Posterior vena cava (tissue), 2 donors: ENCODE measurements around the gene CEP85L. TPM values are rescaled to one million over a fixed set of nuclear protein-coding genes. Genes with fewer than 3 reads are reported as not detected.

ENCODE experiments used
- DNase-seq: peaks from one replicate; pipeline ENCODE4 v3.0.0-alpha.2; 2020; ENCODE audit warnings: low spot score
- intact Hi-C, 2 donors: fragments of 100-400 bp; cut with DNase I; formaldehyde crosslinking; loops; one replicate each; pipeline versions ENCODE4 v1.14.1 to v1.14.2; 2022 to 2023
- total RNA-seq, 2 donors: library from RNA; stranded (reverse); fragmentation: NEBNext Ultra II Directional; extraction: Animal tissue kit (Norgen Biotek cat#: 25700); gene quantifications; one replicate each; pipeline ENCODE4 v1.2.1, GENCODE V29; 2021
- donor health status: DM: yes; HTN: yes; CAD: no.
- donor health status: DM: yes; HTN: yes; CAD: no.

The CEP85L gene
- total RNA-seq, 2 donors from 2014 or later: 14.0 to 15.4 TPM

- intact Hi-C loops: loop anchor here in 1 of 2 donors (10.0 kb wide), 1 partner anchor 274 kb away; no protein-coding TSS in a partner anchor
- no peak for DNase-seq
Measured at GRCh38 chr6:118558464-118559217, 92.8 kb downstream of the CEP85L start.

GRCh38 chr6:118554698-118555097, 96.7 kb downstream of the CEP85L start:
- no peak for DNase-seq
- intact Hi-C loops: loop anchor here in 1 of 2 donors (10.0 kb wide), 1 partner anchor 270 kb away; no protein-coding TSS in a partner anchor

GRCh38 chr6:118553132-118553531, 98.3 kb downstream of the CEP85L start:
- no peak for DNase-seq
- intact Hi-C loops: loop anchor here in 1 of 2 donors (10.0 kb wide), 1 partner anchor 268 kb away; no protein-coding TSS in a partner anchor

GRCh38 chr6:118551063-118552053, 100.0 kb downstream of the CEP85L start:
- DNase-seq: no peak
- intact Hi-C loops: loop anchor here in 1 of 2 donors (10.0 kb wide), 1 partner anchor 267 kb away; no protein-coding TSS in a partner anchor

- no peak for DNase-seq
- intact Hi-C loops: no loop called here
Measured at GRCh38 chr6:118548613-118549012, 102.8 kb downstream of the CEP85L start.

GRCh38 chr6:118548136-118548535, 103.3 kb downstream of the CEP85L start, which contains the start of gene PLN:
PLN (plus strand) TSS chr6:118548296; CDS start chr6:118558922, 10,626 bp downstream.
- intact Hi-C loops: no loop called here
- no peak for DNase-seq

- no peak for DNase-seq
- intact Hi-C loops: no loop called here
Measured at GRCh38 chr6:118546880-118547218, 104.5 kb downstream of the CEP85L start.

- DNase-seq: no peak
- intact Hi-C loops: no loop called here
Measured at GRCh38 chr6:118546164-118546879, 105.1 kb downstream of the CEP85L start.

- no peak for DNase-seq
- intact Hi-C loops: no loop called here
Measured at GRCh38 chr6:118544105-118544504, 107.3 kb downstream of the CEP85L start.

- intact Hi-C loops: no loop called here
- DNase-seq: no peak
Measured at GRCh38 chr6:118542184-118542952, 109.0 kb downstream of the CEP85L start.

GRCh38 chr6:118537574-118537973, 113.8 kb downstream of the CEP85L start:
- intact Hi-C loops: no loop called here
- no peak for DNase-seq

- intact Hi-C loops: no loop called here
- DNase-seq: no peak
Measured at GRCh38 chr6:118536478-118536877, 114.9 kb downstream of the CEP85L start.

- intact Hi-C loops: no loop called here
- no peak for DNase-seq
Measured at GRCh38 chr6:118535176-118535844, 116.1 kb downstream of the CEP85L start.

- intact Hi-C loops: no loop called here
- no peak for DNase-seq
Measured at GRCh38 chr6:118530942-118531341, 120.4 kb downstream of the CEP85L start.

GRCh38 chr6:118529756-118530155, 121.6 kb downstream of the CEP85L start:
- no peak for DNase-seq
- intact Hi-C loops: no loop called here

- intact Hi-C loops: no loop called here
- no peak for DNase-seq
Measured at GRCh38 chr6:118528129-118528528, 123.3 kb downstream of the CEP85L start.

GRCh38 chr6:118525913-118526780, 125.2 kb downstream of the CEP85L start:
- DNase-seq: no peak
- intact Hi-C loops: no loop called here
